ENCODE results near the gene CCDC181.

- TF ChIP-seq CTCF (IDR thresholded peaks at IDR 0.05; ENCODE audit: low read depth, low read length) = peak; percentile 58
- no peak for TF ChIP-seq EZH2phosphoT487 (IDR thresholded peaks at IDR 0.05; ENCODE audit: low read depth)
These were observed 39.3 kb upstream of the CCDC181 start for GRCh38 chr1:169466259-169467230.

Measured in OCI-LY3 (cell line).